Brain microvascular endothelial cell (primary cell): ENCODE results near the gene PMS2.
A peak's percentile ranks its signal among the peaks of the same experiment; 100 is the strongest.
"Not testable (repeated sequence)": the region's sequence is repeated elsewhere in the genome, so short reads cannot be mapped to it uniquely, and the experiment has no call there.

Experiments used
- DNase-seq: peaks from one replicate; pipeline ENCODE4 v3.0.0-alpha.2; 2020
- H3K27ac ChIP-seq: fragments of 250-450 bp; sonication (Bioruptor Pico); 2 replicates; pipeline ENCODE4 v1.5.1; 2020; ENCODE audit warnings: mild to moderate bottlenecking, moderate library complexity
- H3K27me3 ChIP-seq: fragments of 250-450 bp; sonication (Bioruptor Pico); replicated peaks from 2 replicates; pipeline ENCODE4 v1.5.1; 2020; ENCODE audit warnings: mild to moderate bottlenecking
- H3K36me3 ChIP-seq: fragments of 250-450 bp; sonication (Bioruptor Pico); replicated peaks from 2 replicates; pipeline ENCODE4 v1.5.1; 2020; ENCODE audit warnings: mild to moderate bottlenecking
- H3K4me3 ChIP-seq: 2 replicates; pipeline ENCODE4 v1.5.1; 2011; ENCODE audit warnings: low read depth, mild to moderate bottlenecking, control low read depth, low read length, moderate library complexity
- in situ Hi-C: cut with HindIII; loops from 2 replicates; pipeline ENCODE4 v1.10.0; 2017; ENCODE audit warnings: low sequenced_read_pairs, low pct_ligation_motif_present

PMS2 gene

DNA sequence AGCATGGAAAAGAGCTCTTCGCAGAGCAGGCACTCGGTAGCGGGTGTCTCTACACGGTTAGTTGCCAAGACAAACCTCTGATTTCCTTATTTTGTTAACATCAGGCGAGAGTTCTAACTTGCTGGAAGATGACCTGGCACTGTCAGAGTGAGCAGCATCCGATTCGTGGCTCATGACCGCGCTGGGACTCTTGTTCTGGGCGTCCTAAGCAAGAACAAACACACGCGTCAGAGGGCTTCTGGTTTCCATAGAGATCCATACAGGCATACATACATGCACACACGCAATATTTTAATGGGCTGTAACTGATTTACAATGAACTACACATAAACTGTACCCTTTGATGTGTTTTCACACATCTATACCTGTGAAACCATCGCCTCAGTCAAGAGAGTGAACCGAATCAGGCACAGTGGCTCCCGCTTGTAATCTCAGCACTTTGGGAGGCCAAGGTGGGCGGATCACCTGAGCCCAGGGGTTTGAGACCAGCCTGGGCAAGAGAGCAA, 73.9 kb downstream of the PMS2 start:
- in situ Hi-C loops, DNase-seq, H3K27ac ChIP-seq, H3K4me3 ChIP-seq, H3K27me3 ChIP-seq, H3K36me3 ChIP-seq: not testable (repeated sequence)

- H3K36me3 ChIP-seq, H3K27me3 ChIP-seq, in situ Hi-C loops, H3K4me3 ChIP-seq: not testable (repeated sequence)
- DNase-seq = peak; percentile 90
- peak overlapping the region; percentile 33 for H3K27ac ChIP-seq
Observed at GRCh38 chr7:5931905-5932644, 76.8 kb downstream of the PMS2 start.

GRCh38 chr7:5931250-5931649, 77.6 kb downstream of the PMS2 start:
- peak overlapping the region; percentile 19 for H3K27ac ChIP-seq
- DNase-seq, H3K36me3 ChIP-seq, in situ Hi-C loops, H3K27me3 ChIP-seq, H3K4me3 ChIP-seq: not testable (repeated sequence)

DNA sequence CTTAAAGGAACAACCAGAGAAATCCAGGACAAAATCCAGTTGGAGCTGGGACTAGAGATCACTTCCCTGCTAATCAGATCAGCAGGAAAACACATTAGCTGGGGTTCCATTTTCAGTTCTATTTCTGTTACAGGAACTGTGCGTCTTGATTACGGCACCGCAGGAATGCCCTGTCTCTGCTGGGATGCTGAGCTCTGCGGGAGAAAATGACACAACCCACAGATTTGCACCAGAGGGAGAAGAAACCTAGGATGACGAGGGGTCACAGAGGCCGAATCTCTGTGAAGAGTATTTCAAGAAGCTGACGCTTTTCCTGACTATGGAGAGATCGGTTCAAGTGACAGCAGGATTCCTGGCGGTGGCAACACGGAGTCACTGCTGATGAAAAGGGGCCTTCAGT, 78.6 kb downstream of the PMS2 start:
- H3K4me3 ChIP-seq, H3K36me3 ChIP-seq, in situ Hi-C loops, H3K27ac ChIP-seq, DNase-seq, H3K27me3 ChIP-seq: not testable (repeated sequence)

GRCh38 chr7:5926263-5926870, 82.5 kb downstream of the PMS2 start:
- in situ Hi-C loops, H3K27me3 ChIP-seq, DNase-seq, H3K4me3 ChIP-seq, H3K27ac ChIP-seq, H3K36me3 ChIP-seq: not testable (repeated sequence)

- H3K27ac ChIP-seq, in situ Hi-C loops, H3K27me3 ChIP-seq, DNase-seq, H3K36me3 ChIP-seq, H3K4me3 ChIP-seq: not testable (repeated sequence)
Observed at GRCh38 chr7:5924630-5925029, 84.2 kb downstream of the PMS2 start.

DNA sequence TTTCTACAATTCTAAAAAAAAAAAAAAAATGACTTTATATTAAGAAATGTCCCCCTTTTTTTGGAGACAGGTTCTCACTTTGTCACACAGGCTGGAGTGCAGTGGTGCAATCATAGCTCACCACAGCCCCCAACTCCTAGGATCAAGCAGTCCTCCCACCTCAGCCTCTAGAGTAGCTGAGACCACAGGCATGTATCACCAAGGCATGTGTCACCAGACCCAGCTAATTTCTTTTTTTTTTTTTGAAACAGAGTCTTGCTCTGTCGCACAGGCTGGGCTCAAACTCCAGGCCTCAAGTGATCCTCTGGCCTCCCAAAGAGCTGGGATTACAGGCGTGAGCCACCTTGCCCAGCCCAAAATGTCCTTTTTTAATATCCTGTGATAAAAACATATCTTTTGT, 84.7 kb downstream of the PMS2 start:
- H3K4me3 ChIP-seq, H3K27me3 ChIP-seq, in situ Hi-C loops, H3K27ac ChIP-seq, DNase-seq, H3K36me3 ChIP-seq: not testable (repeated sequence)
